Measurements from ENCODE around the gene ATG2B.

The ATG2B gene

DNA sequence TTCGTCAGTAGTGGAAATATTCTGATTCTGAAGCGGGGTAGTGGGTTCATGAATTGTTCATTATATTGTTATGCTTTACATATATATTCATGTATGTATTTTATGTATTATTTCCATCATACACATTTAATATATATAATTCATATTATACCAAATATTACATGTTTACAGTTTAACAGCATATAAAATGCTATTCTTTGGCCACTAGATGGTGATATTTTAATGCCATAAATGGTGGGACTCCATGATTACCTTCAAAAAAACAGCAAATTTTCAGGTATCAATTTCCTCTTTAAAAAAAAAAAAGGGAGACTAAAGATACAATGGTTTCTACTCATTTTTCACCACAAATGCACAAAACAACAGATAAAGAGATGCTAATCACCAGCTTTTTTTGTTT, 66.1 kb downstream of the ATG2B start:
- no peaks in the 10 kb centered on the region for H3K27me3 ChIP-seq (ENCODE audit: control insufficient read depth in 1 of 2, insufficient read depth in 2 of 2, low read length in 2 of 2)
- peaks cover 3 to 26% of the 10 kb centered on the region in 2 donors for H3K36me3 ChIP-seq (ENCODE audit: control insufficient read depth in 1 of 2, insufficient read depth in 2 of 2, low read length in 2 of 2)
- H3K4me3 ChIP-seq (ENCODE audit: low read depth in 1 of 2, low read length in 2 of 2), result no peak overlapping the region

DNA sequence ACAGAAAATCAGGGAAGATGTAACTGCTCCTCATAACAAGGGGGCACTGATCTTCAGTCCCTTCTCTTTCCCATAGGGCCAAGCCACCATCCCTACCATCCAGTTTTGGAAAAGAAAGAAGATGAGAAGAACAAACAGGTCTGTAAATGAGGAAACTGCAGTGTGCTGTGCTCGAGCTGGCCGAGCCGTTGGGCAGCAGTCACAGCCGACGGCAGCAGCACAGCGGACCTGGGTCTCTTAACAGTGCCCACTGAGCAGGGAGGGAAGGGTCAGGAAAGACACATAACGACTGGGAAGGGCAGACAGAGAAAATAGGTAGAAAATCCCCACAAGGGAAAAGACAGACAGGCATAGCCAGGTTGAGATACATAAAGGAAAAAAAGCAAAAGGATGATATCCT, 68.9 kb downstream of the ATG2B start:
- no peak overlapping the region for H3K9ac ChIP-seq (ENCODE audit: low read depth in 1 of 2, low read length in 2 of 2)
- H3K27me3 ChIP-seq (ENCODE audit: control insufficient read depth in 1 of 2, insufficient read depth in 2 of 2, low read length in 2 of 2), result no peaks in the 10 kb centered on the region
- no peak overlapping the region for H3K4me3 ChIP-seq (ENCODE audit: low read depth in 1 of 2, low read length in 2 of 2)
- no peaks in the 10 kb centered on the region for H3K4me1 ChIP-seq (ENCODE audit: control insufficient read depth in 1 of 2, insufficient read depth in 2 of 2, low read length in 2 of 2)
- no peak overlapping the region for H3K27ac ChIP-seq (ENCODE audit: low read depth, low read length)
- peaks cover 7 to 32% of the 10 kb centered on the region in 2 donors for H3K36me3 ChIP-seq (ENCODE audit: control insufficient read depth in 1 of 2, insufficient read depth in 2 of 2, low read length in 2 of 2)
- no peaks in the 10 kb centered on the region for H3K9me3 ChIP-seq (ENCODE audit: control insufficient read depth in 1 of 2, low read length in 2 of 2)

More for the DNA sequence above, 66.1 kb downstream of the ATG2B start:
- H3K27ac ChIP-seq (ENCODE audit: low read depth, low read length), result no peak overlapping the region
- no peaks in the 10 kb centered on the region for H3K9me3 ChIP-seq (ENCODE audit: control insufficient read depth in 1 of 2, low read length in 2 of 2)
- no peak overlapping the region for H3K9ac ChIP-seq (ENCODE audit: low read depth in 1 of 2, low read length in 2 of 2)
- H3K4me1 ChIP-seq (ENCODE audit: control insufficient read depth in 1 of 2, insufficient read depth in 2 of 2, low read length in 2 of 2), result peaks cover 0 to 8% of the 10 kb centered on the region in 2 donors

DNA sequence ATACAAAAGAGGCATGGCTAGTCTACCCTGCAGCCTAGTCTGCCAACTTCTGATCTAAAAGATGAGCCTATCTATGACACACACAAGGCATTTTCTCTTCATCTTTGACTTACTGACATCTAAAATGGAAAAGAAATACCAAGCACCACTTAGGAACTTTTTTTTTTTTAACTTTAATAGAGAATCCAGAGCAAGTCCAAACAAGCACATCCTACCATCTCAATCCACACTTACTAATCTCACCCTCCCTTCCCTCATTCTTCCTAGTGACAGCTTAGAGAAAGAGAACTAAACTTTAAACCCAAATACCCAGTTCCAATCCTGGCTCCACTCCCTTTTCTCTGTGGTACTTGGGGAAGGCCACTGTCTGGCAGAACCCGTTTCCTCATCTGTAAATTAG, 75.3 kb downstream of the ATG2B start:
- H3K4me1 ChIP-seq (ENCODE audit: control insufficient read depth in 1 of 2, insufficient read depth in 2 of 2, low read length in 2 of 2), result no peaks in the 10 kb centered on the region
- peaks cover 12 to 50% of the 10 kb centered on the region in 2 donors for H3K36me3 ChIP-seq (ENCODE audit: control insufficient read depth in 1 of 2, insufficient read depth in 2 of 2, low read length in 2 of 2)
- no peaks in the 10 kb centered on the region for H3K27me3 ChIP-seq (ENCODE audit: control insufficient read depth in 1 of 2, insufficient read depth in 2 of 2, low read length in 2 of 2)
- no peak overlapping the region for H3K4me3 ChIP-seq (ENCODE audit: low read depth in 1 of 2, low read length in 2 of 2)
- no peak overlapping the region for H3K9ac ChIP-seq (ENCODE audit: low read depth in 1 of 2, low read length in 2 of 2)
- H3K27ac ChIP-seq (ENCODE audit: low read depth, low read length), result no peak overlapping the region
- H3K9me3 ChIP-seq (ENCODE audit: control insufficient read depth in 1 of 2, low read length in 2 of 2), result no peaks in the 10 kb centered on the region

DNA sequence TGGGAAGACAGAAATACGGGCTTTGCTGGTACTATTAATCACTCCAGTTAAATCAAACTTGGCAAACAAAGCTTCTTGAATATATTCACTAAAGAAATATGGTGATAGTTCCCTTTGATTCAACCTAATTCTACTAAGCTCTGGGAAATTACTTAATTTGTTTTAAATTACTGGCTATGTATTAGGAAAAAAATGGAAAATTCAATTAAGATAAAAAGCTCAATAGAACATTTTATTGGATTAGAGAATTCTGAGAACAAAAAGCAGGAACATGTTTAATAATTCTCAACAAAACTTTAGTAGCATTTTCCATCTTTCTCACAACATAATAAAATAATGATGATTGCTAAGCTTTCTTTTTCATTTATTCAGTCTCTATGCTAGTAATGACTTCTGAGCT, 76.9 kb downstream of the ATG2B start:
- Histone ChIP-seq H3K4me1 (ENCODE audit: control insufficient read depth in 1 of 2, insufficient read depth in 2 of 2, low read length in 2 of 2) (no peaks in the 10 kb centered on the region), H3K36me3 (ENCODE audit: control insufficient read depth in 1 of 2, insufficient read depth in 2 of 2, low read length in 2 of 2) (peaks cover 16 to 52% of the 10 kb centered on the region in 2 donors), H3K27ac (ENCODE audit: low read depth, low read length) (no peak overlapping the region), H3K9ac (ENCODE audit: low read depth in 1 of 2, low read length in 2 of 2) (no peak overlapping the region), H3K9me3 (ENCODE audit: control insufficient read depth in 1 of 2, low read length in 2 of 2) (no peaks in the 10 kb centered on the region), H3K4me3 (ENCODE audit: low read depth in 1 of 2, low read length in 2 of 2) (no peak overlapping the region), H3K27me3 (ENCODE audit: control insufficient read depth in 1 of 2, insufficient read depth in 2 of 2, low read length in 2 of 2) (no peaks in the 10 kb centered on the region)

DNA sequence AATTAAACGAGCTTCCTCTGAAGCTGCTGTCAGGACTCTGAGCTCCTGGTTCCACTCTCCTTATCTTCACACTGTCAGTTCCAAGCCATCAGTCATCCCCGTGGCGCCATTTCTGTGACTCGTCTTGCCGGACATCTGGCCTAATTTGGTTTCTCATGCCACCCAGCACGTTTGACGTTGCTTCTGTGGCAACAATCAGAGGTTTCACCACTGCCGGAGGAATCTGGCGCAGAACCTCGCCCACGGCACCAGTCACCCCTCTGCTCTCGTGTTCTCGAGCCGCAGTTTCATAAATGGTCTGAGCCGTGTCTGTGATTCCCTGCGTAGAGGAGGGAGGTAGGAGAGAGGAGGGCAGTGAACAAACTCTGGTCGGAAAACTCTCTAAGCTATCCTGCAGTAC, 77.5 kb downstream of the ATG2B start:
- H3K4me1 ChIP-seq (ENCODE audit: control insufficient read depth in 1 of 2, insufficient read depth in 2 of 2, low read length in 2 of 2), result no peaks in the 10 kb centered on the region
- no peaks in the 10 kb centered on the region for H3K9me3 ChIP-seq (ENCODE audit: control insufficient read depth in 1 of 2, low read length in 2 of 2)
- H3K9ac ChIP-seq (ENCODE audit: low read depth in 1 of 2, low read length in 2 of 2), result no peak overlapping the region
- H3K4me3 ChIP-seq (ENCODE audit: low read depth in 1 of 2, low read length in 2 of 2), result no peak overlapping the region
- H3K27ac ChIP-seq (ENCODE audit: low read depth, low read length), result no peak overlapping the region
- H3K27me3 ChIP-seq (ENCODE audit: control insufficient read depth in 1 of 2, insufficient read depth in 2 of 2, low read length in 2 of 2), result no peaks in the 10 kb centered on the region
- peaks cover 16 to 48% of the 10 kb centered on the region in 2 donors for H3K36me3 ChIP-seq (ENCODE audit: control insufficient read depth in 1 of 2, insufficient read depth in 2 of 2, low read length in 2 of 2)

DNA sequence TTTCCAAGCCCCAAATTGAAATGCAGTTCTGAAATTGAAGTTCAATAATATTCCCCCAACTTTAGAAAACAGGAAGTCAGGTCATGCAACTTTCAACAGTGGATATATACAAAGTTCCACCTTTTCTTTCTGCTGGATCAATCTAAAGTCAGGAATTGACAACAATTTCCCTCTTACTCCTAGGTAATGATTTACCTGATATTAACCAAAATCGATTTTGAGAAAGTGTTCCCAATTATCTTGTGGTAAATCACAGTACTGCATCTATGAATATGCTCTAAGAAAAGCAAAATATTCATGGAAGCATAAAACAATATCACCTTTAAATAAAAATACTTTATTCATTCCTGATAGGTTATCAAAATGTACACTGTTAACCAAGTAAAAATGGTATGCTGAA, 78.7 kb downstream of the ATG2B start:
- H3K27me3 ChIP-seq (ENCODE audit: control insufficient read depth in 1 of 2, insufficient read depth in 2 of 2, low read length in 2 of 2), result no peaks in the 10 kb centered on the region
- no peak overlapping the region for H3K4me3 ChIP-seq (ENCODE audit: low read depth in 1 of 2, low read length in 2 of 2)
- peaks cover 12 to 35% of the 10 kb centered on the region in 2 donors for H3K36me3 ChIP-seq (ENCODE audit: control insufficient read depth in 1 of 2, insufficient read depth in 2 of 2, low read length in 2 of 2)
- H3K9me3 ChIP-seq (ENCODE audit: control insufficient read depth in 1 of 2, low read length in 2 of 2), result no peaks in the 10 kb centered on the region
- H3K9ac ChIP-seq (ENCODE audit: low read depth in 1 of 2, low read length in 2 of 2), result no peak overlapping the region
- no peaks in the 10 kb centered on the region for H3K4me1 ChIP-seq (ENCODE audit: control insufficient read depth in 1 of 2, insufficient read depth in 2 of 2, low read length in 2 of 2)
- H3K27ac ChIP-seq (ENCODE audit: low read depth, low read length), result no peak overlapping the region

DNA sequence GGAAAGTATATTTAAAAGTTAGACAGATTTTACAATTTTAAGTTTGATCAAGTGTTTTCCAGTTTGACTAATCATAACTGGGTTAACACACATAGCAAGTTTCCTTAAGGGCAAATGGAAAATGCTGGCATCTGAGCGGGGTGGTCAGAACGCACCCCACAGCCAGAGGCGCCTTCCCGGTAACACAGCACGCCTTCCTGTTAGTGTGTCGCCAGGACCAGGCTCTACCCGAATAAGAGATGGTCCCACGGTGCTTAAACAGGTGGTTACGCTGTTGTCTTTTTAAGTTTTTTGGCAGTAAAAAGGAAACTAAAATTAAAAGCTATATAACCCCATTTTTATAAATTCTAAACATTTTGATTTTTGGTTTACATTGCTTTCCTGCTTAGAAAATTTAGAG, 79.1 kb downstream of the ATG2B start:
- Histone ChIP-seq H3K36me3 (ENCODE audit: control insufficient read depth in 1 of 2, insufficient read depth in 2 of 2, low read length in 2 of 2) (peaks cover 12 to 31% of the 10 kb centered on the region in 2 donors), H3K4me1 (ENCODE audit: control insufficient read depth in 1 of 2, insufficient read depth in 2 of 2, low read length in 2 of 2) (no peaks in the 10 kb centered on the region), H3K4me3 (ENCODE audit: low read depth in 1 of 2, low read length in 2 of 2) (no peak overlapping the region), H3K9ac (ENCODE audit: low read depth in 1 of 2, low read length in 2 of 2) (no peak overlapping the region), H3K27me3 (ENCODE audit: control insufficient read depth in 1 of 2, insufficient read depth in 2 of 2, low read length in 2 of 2) (no peaks in the 10 kb centered on the region), H3K27ac (ENCODE audit: low read depth, low read length) (no peak overlapping the region), H3K9me3 (ENCODE audit: control insufficient read depth in 1 of 2, low read length in 2 of 2) (no peaks in the 10 kb centered on the region)

DNA sequence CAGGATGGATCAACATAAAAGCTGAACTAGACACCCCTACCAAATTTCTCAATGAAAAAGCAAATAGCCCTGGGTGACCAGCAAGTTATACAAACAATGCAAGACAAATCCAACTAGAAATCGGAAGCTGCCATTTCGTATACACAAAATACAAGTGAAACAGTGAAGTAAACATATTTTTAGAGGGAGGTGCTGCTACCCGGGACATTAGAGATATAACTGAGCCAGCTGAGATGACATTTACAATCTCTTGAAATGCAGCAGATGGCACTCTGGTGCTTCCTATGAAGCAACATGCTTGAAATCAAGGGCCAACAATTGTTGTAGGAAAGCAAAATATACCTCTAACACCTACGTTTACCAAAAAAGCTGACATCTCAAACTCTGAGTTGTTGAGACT, 81.7 kb downstream of the ATG2B start:
- peaks cover 12 to 16% of the 10 kb centered on the region in 2 donors for H3K36me3 ChIP-seq (ENCODE audit: control insufficient read depth in 1 of 2, insufficient read depth in 2 of 2, low read length in 2 of 2)
- no peak overlapping the region for H3K9ac ChIP-seq (ENCODE audit: low read depth in 1 of 2, low read length in 2 of 2)
- H3K9me3 ChIP-seq (ENCODE audit: control insufficient read depth in 1 of 2, low read length in 2 of 2), result peaks cover 12 to 13% of the 10 kb centered on the region in 2 donors
- no peaks in the 10 kb centered on the region for H3K4me1 ChIP-seq (ENCODE audit: control insufficient read depth in 1 of 2, insufficient read depth in 2 of 2, low read length in 2 of 2)
- no peak overlapping the region for H3K27ac ChIP-seq (ENCODE audit: low read depth, low read length)
- H3K4me3 ChIP-seq (ENCODE audit: low read depth in 1 of 2, low read length in 2 of 2), result no peak overlapping the region
- H3K27me3 ChIP-seq (ENCODE audit: control insufficient read depth in 1 of 2, insufficient read depth in 2 of 2, low read length in 2 of 2), result no peaks in the 10 kb centered on the region

DNA sequence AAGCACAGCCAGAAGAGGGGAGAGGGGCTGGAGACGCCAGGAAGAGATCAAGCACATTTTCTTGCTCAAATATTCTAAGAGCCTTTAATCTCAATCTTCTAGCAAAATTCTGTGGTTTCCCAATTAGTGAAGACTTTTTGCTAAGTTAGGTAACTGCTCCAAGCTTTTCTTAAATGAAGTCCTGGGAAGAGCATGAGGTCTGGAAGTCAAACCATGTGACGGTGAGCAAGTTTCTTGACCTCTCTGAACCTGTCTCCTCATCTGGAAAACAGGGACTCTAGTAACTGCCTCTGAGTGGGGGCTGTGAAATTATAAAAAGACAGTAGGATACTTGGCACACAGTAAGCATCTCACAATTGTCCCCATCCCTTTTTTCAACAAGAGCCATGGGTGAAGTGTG, 83.0 kb downstream of the ATG2B start:
- Histone ChIP-seq H3K9me3 (ENCODE audit: control insufficient read depth in 1 of 2, low read length in 2 of 2) (peaks cover 12 to 13% of the 10 kb centered on the region in 2 donors), H3K27ac (ENCODE audit: low read depth, low read length) (no peak overlapping the region), H3K4me1 (ENCODE audit: control insufficient read depth in 1 of 2, insufficient read depth in 2 of 2, low read length in 2 of 2) (peaks cover 0 to 9% of the 10 kb centered on the region in 2 donors), H3K9ac (ENCODE audit: low read depth in 1 of 2, low read length in 2 of 2) (no peak overlapping the region), H3K36me3 (ENCODE audit: control insufficient read depth in 1 of 2, insufficient read depth in 2 of 2, low read length in 2 of 2) (peaks cover 10 to 12% of the 10 kb centered on the region in 2 donors), H3K27me3 (ENCODE audit: control insufficient read depth in 1 of 2, insufficient read depth in 2 of 2, low read length in 2 of 2) (no peaks in the 10 kb centered on the region), H3K4me3 (ENCODE audit: low read depth in 1 of 2, low read length in 2 of 2) (no peak overlapping the region)

DNA sequence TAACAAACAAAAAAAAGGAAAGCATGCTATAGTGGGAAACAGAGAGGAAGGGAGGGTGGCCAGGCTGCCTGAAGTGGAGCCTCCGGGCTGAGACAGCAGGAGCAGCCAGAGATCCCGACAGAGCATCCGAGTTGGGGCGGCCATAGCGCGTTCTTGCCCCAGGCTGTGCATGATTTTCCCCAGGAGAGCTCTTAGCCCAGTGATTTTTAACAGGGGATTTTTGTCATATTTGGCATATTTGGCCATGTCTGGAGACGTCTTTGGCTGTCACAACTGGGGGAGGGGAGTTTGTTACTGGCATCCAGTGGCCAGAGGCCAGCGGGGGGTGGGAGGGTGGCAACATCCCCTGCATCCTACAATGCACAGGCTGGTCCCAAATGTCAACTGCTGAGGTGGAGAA, 83.6 kb downstream of the ATG2B start:
- peaks cover 0 to 9% of the 10 kb centered on the region in 2 donors for H3K4me1 ChIP-seq (ENCODE audit: control insufficient read depth in 1 of 2, insufficient read depth in 2 of 2, low read length in 2 of 2)
- H3K9me3 ChIP-seq (ENCODE audit: control insufficient read depth in 1 of 2, low read length in 2 of 2), result peaks cover 12 to 13% of the 10 kb centered on the region in 2 donors
- H3K9ac ChIP-seq (ENCODE audit: low read depth in 1 of 2, low read length in 2 of 2), result no peak overlapping the region
- H3K27ac ChIP-seq (ENCODE audit: low read depth, low read length), result no peak overlapping the region
- H3K36me3 ChIP-seq (ENCODE audit: control insufficient read depth in 1 of 2, insufficient read depth in 2 of 2, low read length in 2 of 2), result peaks cover 10 to 12% of the 10 kb centered on the region in 2 donors
- H3K27me3 ChIP-seq (ENCODE audit: control insufficient read depth in 1 of 2, insufficient read depth in 2 of 2, low read length in 2 of 2), result no peaks in the 10 kb centered on the region
- no peak overlapping the region for H3K4me3 ChIP-seq (ENCODE audit: low read depth in 1 of 2, low read length in 2 of 2)

DNA sequence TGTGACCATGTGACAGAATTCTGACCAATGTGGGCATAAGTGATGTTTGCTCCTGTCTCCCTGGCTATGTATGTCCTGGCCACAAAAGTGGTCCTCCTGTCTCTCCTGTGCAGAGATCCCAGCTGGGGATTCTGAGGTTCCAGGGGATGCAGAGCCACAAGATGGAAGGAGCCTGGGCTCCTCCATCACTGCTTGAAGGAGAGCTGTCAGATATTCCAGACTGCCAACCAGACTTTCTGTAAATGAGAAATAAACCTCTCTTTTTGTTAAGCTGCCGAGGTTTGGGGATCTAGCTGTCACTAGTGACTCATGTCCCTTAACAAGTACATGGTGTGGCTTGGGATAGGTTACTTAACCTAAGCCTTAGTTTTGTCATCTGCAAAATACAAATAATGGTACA, 85.3 kb downstream of the ATG2B start:
- Histone ChIP-seq H3K36me3 (ENCODE audit: control insufficient read depth in 1 of 2, insufficient read depth in 2 of 2, low read length in 2 of 2) (peaks cover 4% of the 10 kb centered on the region in 2 donors), H3K27ac (ENCODE audit: low read depth, low read length) (no peak overlapping the region)

More for the DNA sequence above, 85.3 kb downstream of the ATG2B start:
- no peak overlapping the region for H3K4me3 ChIP-seq (ENCODE audit: low read depth in 1 of 2, low read length in 2 of 2)
- H3K9ac ChIP-seq (ENCODE audit: low read depth in 1 of 2, low read length in 2 of 2), result no peak overlapping the region
- H3K4me1 ChIP-seq (ENCODE audit: control insufficient read depth in 1 of 2, insufficient read depth in 2 of 2, low read length in 2 of 2), result peaks cover 0 to 14% of the 10 kb centered on the region in 2 donors
- peaks cover 12 to 13% of the 10 kb centered on the region in 2 donors for H3K9me3 ChIP-seq (ENCODE audit: control insufficient read depth in 1 of 2, low read length in 2 of 2)
- no peaks in the 10 kb centered on the region for H3K27me3 ChIP-seq (ENCODE audit: control insufficient read depth in 1 of 2, insufficient read depth in 2 of 2, low read length in 2 of 2)

Data from duodenal mucosa (tissue), 2 donors.